GM12878 (cell line): ENCODE results near the gene ZFAND2A. TPM values are rescaled to one million over a fixed set of nuclear protein-coding genes. Genes with fewer than 3 reads are reported as not detected.

Experiments used
- ATAC-seq: fragments of 200-7000 bp; cut with Tn5 transposase; 3 replicates; pipeline ENCODE4 v1.9.1; 2020; ENCODE audit warnings: mild to moderate bottlenecking, moderate library complexity
- BruUV-seq: library from RNA; stranded (reverse); fragments of 400-500 nt; replicated peaks from 2 replicates; lab custom pipeline; 2021; lab: Mats Ljungman, UMichigan
- CTCF ChIA-PET: fragments of 300-600 bp; sonication (Branson Sonifier 250); formaldehyde crosslinking; extraction: SDS; loops from one replicate; lab custom pipeline; 2021; ENCODE audit warnings: inconsistent platforms; lab: Yijun Ruan, JAX
- POLR2A ChIA-PET: fragments of 350-600 bp; formaldehyde crosslinking; extraction: SDS; loops from one replicate; lab custom pipeline; 2021; ENCODE audit warnings: inconsistent platforms; lab: Charles Lee
- RAD21 ChIA-PET: fragments of 300-600 bp; sonication (Branson Sonifier 250); formaldehyde crosslinking; loops from one replicate; lab custom pipeline; 2023; ENCODE audit warnings: antibody characterized with exemption; ENCODE audit not compliant: unreplicated experiment; lab: Charles Lee
- SMC1A ChIA-PET: fragments of 300-600 bp; sonication (Branson Sonifier 250); formaldehyde crosslinking; loops from one replicate; lab custom pipeline; 2023; ENCODE audit not compliant: unreplicated experiment, uncharacterized antibody; lab: Charles Lee
- DNase-seq: peaks from one replicate; pipeline ENCODE4 v3.0.0-alpha.2; 2011; ENCODE audit warnings: low read depth, low spot score
- FAIRE-seq: peaks from 3 replicates; lab custom pipeline; 2011; peaks lifted over from hg19 to GRCh38; lab: Jason Lieb, UNC
- H2AFZ ChIP-seq: 2 replicates; pipeline ENCODE4 v1.6.0; 2011; ENCODE audit warnings: low read depth, low read length, control low read depth; ENCODE audit not compliant: control insufficient read depth
- H3K27ac ChIP-seq: 2 replicates; pipeline ENCODE4 v1.5.1; 2011; ENCODE audit warnings: control low read depth; ENCODE audit not compliant: control insufficient read depth, insufficient read depth
- H3K27me3 ChIP-seq, 2 experiments: replicated peaks in 1 of 2; 2 replicates each; pipeline versions ENCODE4 v1.6.0 to v1.6.1; 2011; ENCODE audit warnings: low read length in 1 of 2; ENCODE audit not compliant: control insufficient read depth in 2 of 2, insufficient read depth in 2 of 2
- H3K36me3 ChIP-seq, 2 experiments: 2 replicates each; pipeline ENCODE4 v1.5.1; 2011; ENCODE audit warnings: low read length in 1 of 2; ENCODE audit not compliant: control insufficient read depth in 2 of 2, insufficient read depth in 2 of 2
- H3K4me1 ChIP-seq: 2 replicates; pipeline ENCODE4 v1.6.1; 2011; ENCODE audit warnings: mild to moderate bottlenecking, low read length, moderate library complexity, mixed read lengths; ENCODE audit not compliant: control insufficient read depth, insufficient read depth
- H3K4me2 ChIP-seq: 2 replicates; pipeline ENCODE4 v1.6.0; 2011; ENCODE audit warnings: control low read depth; ENCODE audit not compliant: control insufficient read depth, insufficient read depth
- H3K4me3 ChIP-seq: fragments of 200-600 bp; sonication (generic); 2 replicates; pipeline ENCODE4 v1.5.1; 2016
- H3K79me2 ChIP-seq: 2 replicates; pipeline ENCODE4 v1.6.0; 2011; ENCODE audit warnings: low read length; ENCODE audit not compliant: control insufficient read depth, insufficient read depth
- H3K9ac ChIP-seq: 2 replicates; pipeline ENCODE4 v1.8.0; 2011; ENCODE audit warnings: low read length, control low read depth, mixed read lengths; ENCODE audit not compliant: control insufficient read depth, insufficient read depth
- H3K9me3 ChIP-seq: replicated peaks from 3 replicates; pipeline ENCODE4 v1.5.1; 2011; ENCODE audit warnings: mild to moderate bottlenecking, low read length; ENCODE audit not compliant: control insufficient read depth, insufficient read depth
- H4K20me1 ChIP-seq: 2 replicates; pipeline ENCODE4 v1.6.0; 2011; ENCODE audit not compliant: control insufficient read depth, insufficient read depth
- ATF7 ChIP-seq: fragments of 450-650 bp; IDR thresholded peaks from 2 replicates; pipeline ENCODE4 v1.6.1; 2016; ENCODE audit warnings: low read depth, mild to moderate bottlenecking
- ESRRA ChIP-seq: IDR thresholded peaks from 2 replicates; pipeline ENCODE4 v1.6.1; 2012; ENCODE audit warnings: mild to moderate bottlenecking, low read length, improper control_type of control experiment
- FOS ChIP-seq: IDR thresholded peaks from 3 replicates; pipeline ENCODE4 v1.6.1; 2011; ENCODE audit warnings: borderline replicate concordance; ENCODE audit not compliant: insufficient read length; ENCODE audit errors: extremely low read depth
- HDAC6 ChIP-seq: fragments of 200-600 bp; sonication (generic); IDR thresholded peaks from one replicate; pipeline ENCODE4 v1.8.0; 2017; ENCODE audit warnings: antibody characterized with exemption; ENCODE audit not compliant: unreplicated experiment
- HDGF ChIP-seq: fragments of 450-650 bp; IDR thresholded peaks from 2 replicates; pipeline ENCODE4 v1.6.1; 2016; ENCODE audit warnings: antibody characterized with exemption
- KDM1A ChIP-seq: fragments of 200-600 bp; sonication (generic); IDR thresholded peaks from 2 replicates; pipeline ENCODE4 v1.6.1; 2016; ENCODE audit warnings: borderline replicate concordance
- MEF2B ChIP-seq: fragments of 450-650 bp; IDR thresholded peaks from 2 replicates; pipeline ENCODE4 v1.6.1; 2018; ENCODE audit warnings: mild to moderate bottlenecking, moderate library complexity; ENCODE audit not compliant: partially characterized antibody, poor library complexity, severe bottlenecking
- NBN ChIP-seq: fragments of 450-650 bp; IDR thresholded peaks from 2 replicates; pipeline ENCODE4 v1.6.1; 2016
- PAX5 ChIP-seq: IDR thresholded peaks from 2 replicates; pipeline ENCODE4 v1.6.1; 2011; ENCODE audit warnings: low read depth, low read length, borderline replicate concordance
- TAF1 ChIP-seq: IDR thresholded peaks from 2 replicates; pipeline ENCODE4 v1.6.1; 2011; ENCODE audit warnings: mild to moderate bottlenecking, low read depth, low read length, borderline replicate concordance
- TBL1XR1 ChIP-seq: IDR thresholded peaks from 2 replicates; pipeline ENCODE4 v1.6.1; 2012; ENCODE audit warnings: low read depth, low read length, improper control_type of control experiment
- TCF7 ChIP-seq: IDR thresholded peaks from 2 replicates; pipeline ENCODE4 v1.6.1; 2014; ENCODE audit warnings: antibody characterized with exemption, borderline replicate concordance
- WRNIP1 ChIP-seq: IDR thresholded peaks from 2 replicates; pipeline ENCODE4 v1.6.1; 2011; ENCODE audit warnings: low read depth, low read length, improper control_type of control experiment, borderline replicate concordance
- YY1 ChIP-seq: IDR thresholded peaks from 2 replicates; pipeline ENCODE4 v1.6.1; 2011; ENCODE audit warnings: low read depth, mild to moderate bottlenecking, low read length
- ZBED1 ChIP-seq: IDR thresholded peaks from 2 replicates; pipeline ENCODE4 v1.6.1; 2016; ENCODE audit warnings: borderline replicate concordance
- ZNF207 ChIP-seq: fragments of 450-650 bp; IDR thresholded peaks from 2 replicates; pipeline ENCODE4 v1.6.1; 2014; ENCODE audit warnings: antibody characterized with exemption, mild to moderate bottlenecking, borderline replicate concordance
- WGBS: methylation state at CpG from one replicate; pipeline ENCODE4 v1.1.6; 2016; ENCODE audit warnings: low lambda C conversion rate; ENCODE audit not compliant: insufficient replicate concordance, insufficient coverage; ENCODE audit errors: missing lambda C conversion rate; 5-methylcytosine and 5-hydroxymethylcytosine counted together
- in situ Hi-C: fragments of 300-500 bp; cut with MboI; formaldehyde crosslinking; loops from 9 replicates; pipeline ENCODE4 v1.14.3; 2018; ENCODE audit warnings: mixed read lengths
- intact Hi-C: fragments of 100-400 bp; cut with micrococcal nuclease; formaldehyde crosslinking; loops from one replicate; pipeline ENCODE4 v1.14.2; 2022; ENCODE audit not compliant: unreplicated experiment
- polyA plus RNA-seq, 11 experiments: library from polyadenylated mRNA; depleted of rRNA in 4 of 11; unstranded in 6 of 11; stranded (reverse) in 5 of 11; fragments of >200 nt; fragmentation: Nextera tagmentation in 4 of 11; fragmentation: Illumina TruSeq in 1 of 11; extraction: Ambion mirVana in 4 of 11; extraction: Trizol in 1 of 11; gene quantifications; 1 replicate in 1 of 11; 2 replicates in 10 of 11; pipeline versions ENCODE4 v1.2.1 to v1.2.3, GENCODE V29; 2011 to 2016; ENCODE audit warnings: inconsistent platforms in 2 of 11, missing spikeins in 2 of 11, low read depth in 1 of 11
- total RNA-seq, 4 experiments: library from RNA; depleted of rRNA in 3 of 4; stranded (reverse); fragments of >200 nt in 3 of 4; fragmentation: Illumina TruSeq in 1 of 4; extraction: Trizol in 1 of 4; gene quantifications; 2 replicates each; pipeline versions ENCODE4 v1.2.1 to v1.2.3, GENCODE V29; 2013 to 2021
- TF ChIP-seq, protein P1 (sequence below): fragments of 450-650 bp; IDR thresholded peaks from 2 replicates; pipeline ENCODE4 v1.6.1; 2014; ENCODE audit warnings: mild to moderate bottlenecking

The ZFAND2A gene
- total and polyA plus RNA-seq, 10 of the 15 experiments (the other 5 are each of a cell fraction or from before 2014, with no cell fraction given): 14.8 to 39.9 (median 20.8) TPM

DNA sequence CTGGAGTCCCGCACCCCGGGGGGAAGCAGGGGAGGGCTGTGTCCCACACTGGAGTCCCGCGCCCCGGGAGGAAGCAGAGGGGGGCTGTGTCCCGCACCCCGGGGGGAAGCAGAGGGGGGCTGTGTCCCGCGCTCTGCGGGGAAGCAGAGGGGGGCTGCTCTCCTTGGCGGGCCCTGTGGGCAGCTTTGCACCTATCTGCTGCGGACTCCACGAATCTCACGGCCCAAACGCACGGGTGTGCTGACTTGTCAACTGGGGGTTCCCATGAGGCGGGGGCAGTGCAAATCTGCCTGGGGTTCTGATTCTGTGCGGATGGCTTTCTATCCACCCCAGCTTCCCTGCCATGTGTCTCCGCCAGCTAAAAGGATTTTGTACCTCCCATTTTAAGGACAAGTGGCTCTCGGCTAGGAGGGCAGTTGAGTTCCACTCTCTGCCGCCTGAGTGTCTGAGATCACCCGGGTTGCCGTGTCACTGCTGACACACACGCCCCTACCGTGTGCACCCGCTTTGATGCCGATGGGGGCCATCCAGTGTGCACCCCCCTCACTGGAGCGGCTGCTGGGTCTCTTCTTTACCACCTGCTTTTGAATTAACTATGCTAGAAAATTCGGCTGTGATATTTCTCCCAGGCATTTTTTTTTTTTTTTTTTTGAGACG lies 51.6 kb downstream of the ZFAND2A start:
- no peak overlapping the region for H3K4me2 ChIP-seq
- FAIRE-seq: no peak
- H3K27ac ChIP-seq: no peak overlapping the region
- ChIA-PET RAD21 (interaction anchor here (1.1 kb wide), 1 partner anchor 115 kb away, joined by 4 read pairs; no protein-coding TSS in a partner anchor), SMC1A (no interaction called here), CTCF (no interaction called here), POLR2A (interaction anchor here (0.6 kb wide), 1 partner anchor 455 kb away, joined by 3 read pairs; no protein-coding TSS in a partner anchor)
- BruUV-seq: no TSS peak
- intact Hi-C loops (no loop called here), in situ Hi-C loops (no loop called here)
- over 99% methylated on average over 23 of the region's 30 CpGs for WGBS
- peaks cover 4% of the 10 kb centered on the region for H3K79me2 ChIP-seq
- no peaks in the 10 kb centered on the region for H3K27me3 ChIP-seq
- no peak for ATAC-seq
- H3K4me1 ChIP-seq: peaks cover 27% of the 10 kb centered on the region
- DNase-seq: no peak
- H2AFZ ChIP-seq: no peak overlapping the region
- H4K20me1 ChIP-seq: no peaks in the 10 kb centered on the region
- H3K4me3 ChIP-seq: no peak overlapping the region
- peaks cover 0 to 1% of the 10 kb centered on the region in 2 experiments; a peak in 3 of 4 replicates for H3K36me3 ChIP-seq
- no peak overlapping the region for H3K9ac ChIP-seq
- no peak for TF ChIP-seq KDM1A
- no peak for TF ChIP-seq NBN
- no peak for TF ChIP-seq MEF2B
- no peak for TF ChIP-seq ESRRA
- TF ChIP-seq TBL1XR1: no peak
- TF ChIP-seq, all 136 proteins: peak for 0
- H3K9me3 ChIP-seq: no peaks in the 10 kb centered on the region

GRCh38 chr7:1106793-1107421 lies 53.1 kb downstream of the ZFAND2A start:
- no TSS peak for BruUV-seq
- H3K9ac ChIP-seq: no peak overlapping the region
- H3K4me3 ChIP-seq: no peak overlapping the region
- intact Hi-C loops: no loop called here
- no peak overlapping the region for H2AFZ ChIP-seq
- ChIA-PET CTCF (interaction anchor here (6.1 kb wide), 1 partner anchor 20 kb away, joined by 77 read pairs; the partner anchor contains the start of gene GPER1), POLR2A (no interaction called here), RAD21 (interaction anchor here (1.4 kb wide), 1 partner anchor 21 kb away, joined by 4 read pairs; no protein-coding TSS in a partner anchor), SMC1A (interaction anchor here (0.8 to 1.3 kb wide), 2 partner anchors 21 to 62 kb away, joined by 3 to 7 read pairs; no protein-coding TSS in a partner anchor)
- no peak overlapping the region for H3K27ac ChIP-seq
- H3K36me3 ChIP-seq: peaks cover 0 to 1% of the 10 kb centered on the region in 2 experiments; a peak in 3 of 4 replicates
- peaks cover 33% of the 10 kb centered on the region for H3K4me1 ChIP-seq
- H3K27me3 ChIP-seq: no peaks in the 10 kb centered on the region
- H3K9me3 ChIP-seq: no peaks in the 10 kb centered on the region
- FAIRE-seq (no peak), DNase-seq (no peak), ATAC-seq (no peak)
- no peak overlapping the region for H3K4me2 ChIP-seq
- in situ Hi-C loops: no loop called here
- H3K79me2 ChIP-seq: peaks cover 4% of the 10 kb centered on the region
- H4K20me1 ChIP-seq: no peaks in the 10 kb centered on the region
- 92% methylated on average over 20 of the region's 20 CpGs for WGBS
- no peak for TF ChIP-seq ATF7
- no peak for TF ChIP-seq YY1
- no peak for TF ChIP-seq HDGF
- no peak for TF ChIP-seq FOS
- TF ChIP-seq TCF7: no peak
- no peak for TF ChIP-seq WRNIP1
- TF ChIP-seq, protein P1, sequence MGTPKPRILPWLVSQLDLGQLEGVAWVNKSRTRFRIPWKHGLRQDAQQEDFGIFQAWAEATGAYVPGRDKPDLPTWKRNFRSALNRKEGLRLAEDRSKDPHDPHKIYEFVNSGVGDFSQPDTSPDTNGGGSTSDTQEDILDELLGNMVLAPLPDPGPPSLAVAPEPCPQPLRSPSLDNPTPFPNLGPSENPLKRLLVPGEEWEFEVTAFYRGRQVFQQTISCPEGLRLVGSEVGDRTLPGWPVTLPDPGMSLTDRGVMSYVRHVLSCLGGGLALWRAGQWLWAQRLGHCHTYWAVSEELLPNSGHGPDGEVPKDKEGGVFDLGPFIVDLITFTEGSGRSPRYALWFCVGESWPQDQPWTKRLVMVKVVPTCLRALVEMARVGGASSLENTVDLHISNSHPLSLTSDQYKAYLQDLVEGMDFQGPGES: no peak
- TF ChIP-seq TAF1: no peak
- no peak for TF ChIP-seq HDAC6
- TF ChIP-seq ZNF207: no peak
- no peak for TF ChIP-seq PAX5
- TF ChIP-seq ZBED1: no peak
